Tibial nerve (tissue), 4 donors: Measurements from ENCODE around the gene CALD1.

Experiments
- CTCF ChIP-seq, 5 experiments: fragments of 200-600 bp in 3 of 5; fragments of 450-650 bp in 2 of 5; sonication (generic) in 3 of 5; IDR thresholded peaks; one replicate each; pipeline ENCODE4 v1.5.1; 2016 to 2019; ENCODE audit warnings: antibody characterized with exemption in 5 of 5, mild to moderate bottlenecking in 3 of 5, moderate library complexity in 2 of 5
- EP300 ChIP-seq, 2 donors: sonication (generic); formaldehyde crosslinking; IDR thresholded peaks; one replicate each; pipeline ENCODE4 v1.6.1; 2017; ENCODE audit warnings: antibody characterized with exemption in 2 of 2, mild to moderate bottlenecking in 1 of 2
- POLR2A ChIP-seq, 2 donors: fragments of 450-650 bp; IDR thresholded peaks; one replicate each; pipeline ENCODE4 v1.6.1; 2017; ENCODE audit warnings: antibody characterized with exemption in 2 of 2, mild to moderate bottlenecking in 2 of 2, moderate library complexity in 2 of 2

DNA sequence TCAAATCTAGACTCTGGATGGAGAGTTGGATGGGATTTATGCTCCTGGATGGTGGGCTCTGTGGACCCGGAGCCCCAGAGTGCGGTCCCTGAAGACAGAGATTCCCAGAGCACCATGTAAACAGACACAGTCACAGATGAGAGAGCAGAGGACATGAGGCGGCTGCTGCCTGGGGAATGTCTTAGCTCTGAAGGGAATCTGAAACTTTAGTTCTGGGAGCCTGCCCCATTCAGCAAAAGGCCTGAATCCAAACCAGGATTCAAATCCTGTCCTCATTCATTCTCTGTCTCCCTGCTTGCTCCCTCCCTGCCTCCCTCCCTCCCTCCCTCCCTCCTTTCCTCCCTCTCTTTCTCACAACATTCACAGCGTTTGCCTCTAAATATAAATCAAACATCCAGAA is 49.5 kb upstream of the CALD1 start:
- no peak for TF ChIP-seq CTCF (IDR thresholded peaks at IDR 0.05)
- no peak for TF ChIP-seq POLR2A (IDR thresholded peaks at IDR 0.05)
- no peak for TF ChIP-seq EP300 (IDR thresholded peaks at IDR 0.05)
